Measurements from ENCODE around the gene AFF3. TPM values are rescaled to one million over a fixed set of nuclear protein-coding genes. Genes with fewer than 3 reads are reported as not detected.
A peak's percentile ranks its signal among the peaks of the same experiment; 100 is the strongest.

Gene AFF3
- total RNA-seq, 4 donors from 2014 or later, result 8.5 to 77.2 (median 27.1) TPM

- Histone ChIP-seq H3K36me3 (no peaks in the 10 kb centered on the region), H3K4me3 (no peak overlapping the region), H3K4me1 (peaks cover 5 to 8% of the 10 kb centered on the region in 2 donors), H3K9me3 (no peaks in the 10 kb centered on the region), H3K27ac (no peak overlapping the region), H3K27me3 (no peaks in the 10 kb centered on the region)
- TF ChIP-seq, protein P1, sequence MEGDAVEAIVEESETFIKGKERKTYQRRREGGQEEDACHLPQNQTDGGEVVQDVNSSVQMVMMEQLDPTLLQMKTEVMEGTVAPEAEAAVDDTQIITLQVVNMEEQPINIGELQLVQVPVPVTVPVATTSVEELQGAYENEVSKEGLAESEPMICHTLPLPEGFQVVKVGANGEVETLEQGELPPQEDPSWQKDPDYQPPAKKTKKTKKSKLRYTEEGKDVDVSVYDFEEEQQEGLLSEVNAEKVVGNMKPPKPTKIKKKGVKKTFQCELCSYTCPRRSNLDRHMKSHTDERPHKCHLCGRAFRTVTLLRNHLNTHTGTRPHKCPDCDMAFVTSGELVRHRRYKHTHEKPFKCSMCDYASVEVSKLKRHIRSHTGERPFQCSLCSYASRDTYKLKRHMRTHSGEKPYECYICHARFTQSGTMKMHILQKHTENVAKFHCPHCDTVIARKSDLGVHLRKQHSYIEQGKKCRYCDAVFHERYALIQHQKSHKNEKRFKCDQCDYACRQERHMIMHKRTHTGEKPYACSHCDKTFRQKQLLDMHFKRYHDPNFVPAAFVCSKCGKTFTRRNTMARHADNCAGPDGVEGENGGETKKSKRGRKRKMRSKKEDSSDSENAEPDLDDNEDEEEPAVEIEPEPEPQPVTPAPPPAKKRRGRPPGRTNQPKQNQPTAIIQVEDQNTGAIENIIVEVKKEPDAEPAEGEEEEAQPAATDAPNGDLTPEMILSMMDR (IDR thresholded peaks at IDR 0.05), result no peak
- TF ChIP-seq POLR2A (IDR thresholded peaks at IDR 0.05), result no peak
- no peak for DNase-seq
- intact Hi-C loops (cut with DNase I; ENCODE audit: low total_unique reads), result no loop called here
These were observed 498.0 kb downstream of the AFF3 start for GRCh38 chr2:99644419-99644787.

DNA sequence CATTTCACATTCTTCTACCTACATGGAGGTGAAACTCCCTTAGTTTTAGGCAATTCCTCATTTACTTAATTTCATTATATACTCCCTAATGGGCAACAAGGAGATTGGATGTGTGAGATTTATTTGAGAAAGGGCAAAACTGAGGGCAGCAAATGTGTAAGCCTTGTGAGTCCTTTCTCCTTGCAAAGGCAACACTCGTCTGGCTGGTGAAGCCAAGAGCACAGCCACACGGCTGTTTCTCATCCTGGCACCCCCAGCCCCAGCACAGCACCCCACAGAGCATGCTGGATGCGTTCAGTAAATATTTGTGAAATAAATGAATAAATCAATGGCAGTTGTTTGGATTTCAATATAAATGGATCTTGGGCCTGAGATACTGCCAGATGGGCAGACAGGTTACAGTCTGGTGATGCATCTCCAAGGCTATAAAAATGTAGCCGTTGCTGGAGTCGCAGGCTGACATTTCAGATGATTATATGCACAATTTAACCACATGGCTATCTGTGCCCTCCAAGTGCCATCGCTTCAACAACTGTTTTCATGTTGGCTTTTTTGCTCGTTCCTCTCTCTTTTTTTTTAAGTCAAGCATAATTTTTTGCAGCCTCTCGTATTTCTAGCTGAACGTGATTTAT is 498.5 kb downstream of the AFF3 start:
- no peak for TF ChIP-seq POLR2A (IDR thresholded peaks at IDR 0.05)
- TF ChIP-seq, protein P1 (IDR thresholded peaks at IDR 0.05), result no peak
- Histone ChIP-seq H3K27me3 (no peaks in the 10 kb centered on the region), H3K4me1 (peaks cover 5 to 8% of the 10 kb centered on the region in 2 donors), H3K36me3 (no peaks in the 10 kb centered on the region), H3K9me3 (no peaks in the 10 kb centered on the region), H3K4me3 (no peak overlapping the region), H3K27ac (peak overlapping the region in 1 of 2 donors; percentile 11)
- no peak for DNase-seq
- intact Hi-C loops (cut with DNase I; ENCODE audit: low total_unique reads), result no loop called here

- no peaks in the 10 kb centered on the region for H3K27me3 ChIP-seq
- no peak overlapping the region for H3K27ac ChIP-seq
- no peaks in the 10 kb centered on the region for H3K36me3 ChIP-seq
- TF ChIP-seq POLR2A (IDR thresholded peaks at IDR 0.05), result no peak
- TF ChIP-seq, protein P1 (IDR thresholded peaks at IDR 0.05), result no peak
- no peak for DNase-seq
- intact Hi-C loops (cut with DNase I; ENCODE audit: low total_unique reads), result no loop called here
- no peak overlapping the region for H3K4me3 ChIP-seq
- H3K9me3 ChIP-seq, result no peaks in the 10 kb centered on the region
- H3K4me1 ChIP-seq, result peaks cover 5 to 7% of the 10 kb centered on the region in 2 donors
These were observed 500.4 kb downstream of the AFF3 start for GRCh38 chr2:99641999-99642398.

DNA sequence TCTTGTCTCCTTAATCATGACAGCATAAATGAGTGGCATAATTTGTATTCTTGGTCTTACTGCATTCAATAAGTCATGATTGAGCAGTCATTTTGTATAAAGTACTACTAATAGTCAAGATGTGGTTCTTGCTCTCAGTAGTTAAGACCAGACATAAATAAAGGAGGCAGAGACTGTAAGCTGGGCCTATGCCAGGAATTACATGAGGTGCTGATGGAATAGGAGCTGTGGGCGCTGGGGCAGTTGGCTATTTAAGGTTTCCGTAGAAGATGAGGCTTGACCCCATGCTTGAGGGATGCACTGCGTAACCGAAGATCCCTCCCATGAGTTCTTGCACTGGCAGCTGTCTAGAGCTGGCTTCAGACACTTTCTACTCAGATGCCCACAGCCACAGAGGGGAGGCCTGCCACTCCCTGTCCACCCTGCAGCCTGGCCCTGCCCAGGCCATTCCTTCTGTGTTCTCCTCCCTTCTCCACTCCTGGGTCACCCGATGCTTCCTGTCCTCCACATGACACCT is 501.7 kb downstream of the AFF3 start:
- Histone ChIP-seq H3K36me3 (no peaks in the 10 kb centered on the region), H3K4me1 (peaks cover 7 to 11% of the 10 kb centered on the region in 2 donors), H3K9me3 (no peaks in the 10 kb centered on the region), H3K27me3 (no peaks in the 10 kb centered on the region), H3K4me3 (no peak overlapping the region), H3K27ac (no peak overlapping the region)
- intact Hi-C loops (cut with DNase I; ENCODE audit: low total_unique reads), result no loop called here
- TF ChIP-seq POLR2A (IDR thresholded peaks at IDR 0.05), result no peak
- TF ChIP-seq, protein P1 (IDR thresholded peaks at IDR 0.05), result no peak
- no peak for DNase-seq

GRCh38 chr2:99638791-99639190 is 503.6 kb downstream of the AFF3 start:
- intact Hi-C loops (cut with DNase I; ENCODE audit: low total_unique reads), result no loop called here
- DNase-seq, result no peak
- Histone ChIP-seq H3K4me1 (peaks cover 3 to 8% of the 10 kb centered on the region in 2 donors), H3K27me3 (no peaks in the 10 kb centered on the region), H3K4me3 (no peak overlapping the region), H3K9me3 (no peaks in the 10 kb centered on the region), H3K27ac (no peak overlapping the region), H3K36me3 (no peaks in the 10 kb centered on the region)
- TF ChIP-seq POLR2A (IDR thresholded peaks at IDR 0.05), result no peak
- TF ChIP-seq, protein P1 (IDR thresholded peaks at IDR 0.05), result no peak

Data from uterus (tissue), 4 donors.